Gastrocnemius medialis (tissue), 4 donors: ENCODE data around the gene PCBP2.

Source experiments
- CTCF ChIP-seq, 5 experiments: fragments of 450-650 bp in 3 of 5; fragments of 200-600 bp in 2 of 5; sonication (generic) in 2 of 5; IDR thresholded peaks in 4 of 5; conservative IDR thresholded peaks in 1 of 5; 1 replicate in 4 of 5; 2 replicates in 1 of 5; pipeline ENCODE4 v1.5.1; 2016 to 2019; ENCODE audit warnings: antibody characterized with exemption in 5 of 5, mild to moderate bottlenecking in 3 of 5, moderate library complexity in 3 of 5
- POLR2A ChIP-seq, 2 donors: fragments of 450-650 bp; IDR thresholded peaks; one replicate each; pipeline ENCODE4 v1.6.1; 2017; ENCODE audit warnings: antibody characterized with exemption in 2 of 2, mild to moderate bottlenecking in 2 of 2, moderate library complexity in 2 of 2

GRCh38 chr12:53456654-53457366 lies 4.9 kb downstream of the PCBP2 start:
- TF ChIP-seq CTCF (IDR thresholded peaks at IDR 0.05 in 4 of 5, conservative IDR thresholded peaks at IDR 0.05 in 1 of 5) (no peak), POLR2A (IDR thresholded peaks at IDR 0.05) (no peak)
